Fibroblast of skin of back (primary cell): ENCODE measurements around the gene KCNT2. TPM values are rescaled to one million over a fixed set of nuclear protein-coding genes. Genes with fewer than 3 reads are reported as not detected.
"Not testable (repeated sequence)": the region's sequence is repeated elsewhere in the genome, so short reads cannot be mapped to it uniquely, and the experiment has no call there.

Experiments used
- DNase-seq: peaks from one replicate; pipeline ENCODE4 v3.0.0-alpha.2; 2013
- polyA plus RNA-seq, 2 experiments: library from polyadenylated mRNA; unstranded; fragments of 120-200 nt; gene quantifications; one replicate each; pipeline ENCODE4 v1.2.1, GENCODE V29; 2013; ENCODE audit not compliant: insufficient read length in 2 of 2

Gene KCNT2
- 0.98 TPM for polyA plus RNA-seq (2013, experiment 1 of 2; ENCODE audit: insufficient read length)
- polyA plus RNA-seq (2013, experiment 2 of 2; ENCODE audit: insufficient read length) = 1.0 TPM

DNA sequence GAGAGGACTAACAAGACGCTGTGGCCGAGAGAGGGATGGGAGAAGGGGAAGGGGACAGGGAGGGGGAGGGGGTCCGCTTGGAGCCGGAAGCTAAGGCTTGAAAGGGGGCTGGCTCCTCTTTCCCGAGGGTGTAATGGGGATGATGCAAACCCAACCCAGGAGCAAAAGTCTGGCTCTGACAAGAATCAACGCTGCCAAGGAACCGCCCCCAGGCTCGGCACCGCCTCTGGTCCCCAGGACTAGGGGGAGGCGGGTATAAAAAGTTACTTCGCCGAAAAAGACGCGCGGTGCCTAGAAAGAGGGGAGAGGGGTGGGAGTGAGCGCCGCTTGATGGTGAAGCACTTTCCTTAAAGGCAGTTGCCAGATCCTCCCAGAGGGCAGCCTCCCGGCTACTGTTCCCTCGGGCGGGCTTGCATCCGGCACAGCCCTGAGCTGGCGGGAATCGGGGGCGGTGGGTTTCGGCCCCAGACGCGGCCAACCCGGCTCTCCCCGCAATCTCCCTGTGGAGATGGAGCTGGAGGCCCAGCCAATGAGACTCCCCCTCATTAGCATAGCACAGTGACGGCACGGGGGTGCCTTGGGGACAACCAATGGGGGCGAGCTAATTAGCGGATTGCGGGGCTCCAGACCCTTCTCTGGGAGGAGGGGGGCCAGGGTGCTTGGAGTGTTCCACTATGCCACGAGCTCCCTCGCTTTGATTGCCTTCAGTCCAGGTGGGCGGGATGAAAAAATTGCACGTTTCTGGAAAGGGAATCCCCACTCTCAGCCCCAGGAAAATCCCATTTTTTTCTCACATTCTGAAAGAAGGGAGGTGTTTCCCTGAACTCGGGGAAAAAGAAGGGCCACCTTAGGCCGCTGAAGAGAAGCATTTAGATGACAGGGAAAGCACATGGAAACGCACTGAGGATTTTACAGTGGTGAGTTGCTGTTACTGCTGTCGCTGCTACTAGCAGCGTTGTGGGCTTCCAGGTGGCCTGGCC is at the start of gene KCNT2:
KCNT2 (minus strand) TSS at position 51 of the 980 bp plus-strand sequence. CDS start 131 bp downstream, outside the sequence.
- peak; percentile 57 for DNase-seq

DNA sequence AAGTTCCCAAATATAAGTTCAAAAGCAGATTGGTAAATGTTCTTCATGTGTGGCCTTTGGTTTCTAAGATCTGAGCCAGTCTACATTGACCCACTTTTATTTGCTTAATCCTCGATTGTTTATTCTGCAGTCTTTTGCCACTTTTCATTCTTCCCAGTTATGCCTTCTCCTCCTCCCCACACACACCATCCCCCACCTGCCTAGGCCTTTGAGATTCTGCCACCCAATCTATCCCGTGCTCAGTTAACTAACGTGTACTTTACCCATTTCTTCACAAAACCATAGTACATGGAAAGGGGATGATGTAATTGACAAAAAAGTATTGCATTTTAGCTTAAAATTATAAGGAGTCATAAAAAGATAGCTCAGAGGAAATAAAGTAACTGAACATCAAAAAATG is 47.3 kb upstream of the KCNT2 start:
- DNase-seq = no peak

DNA sequence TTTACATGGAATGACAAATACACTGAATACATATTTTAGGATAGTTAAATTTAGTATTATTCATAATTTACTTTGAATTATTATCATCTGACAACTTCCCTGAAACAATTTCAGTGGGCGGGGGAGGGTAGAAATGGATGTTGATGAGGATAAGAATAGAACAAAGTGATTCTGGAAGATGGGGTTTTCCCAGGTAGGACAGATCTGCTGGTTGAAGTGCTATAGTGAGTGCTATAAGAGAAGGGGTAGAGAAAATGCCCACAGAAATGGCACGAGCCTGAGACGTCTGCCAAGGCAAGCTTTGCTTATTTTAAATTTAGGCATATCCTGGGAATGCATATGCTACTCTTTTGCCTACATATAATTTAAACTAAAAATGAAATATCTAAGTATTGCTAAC is 46.8 kb upstream of the KCNT2 start:
- no peak for DNase-seq

DNA sequence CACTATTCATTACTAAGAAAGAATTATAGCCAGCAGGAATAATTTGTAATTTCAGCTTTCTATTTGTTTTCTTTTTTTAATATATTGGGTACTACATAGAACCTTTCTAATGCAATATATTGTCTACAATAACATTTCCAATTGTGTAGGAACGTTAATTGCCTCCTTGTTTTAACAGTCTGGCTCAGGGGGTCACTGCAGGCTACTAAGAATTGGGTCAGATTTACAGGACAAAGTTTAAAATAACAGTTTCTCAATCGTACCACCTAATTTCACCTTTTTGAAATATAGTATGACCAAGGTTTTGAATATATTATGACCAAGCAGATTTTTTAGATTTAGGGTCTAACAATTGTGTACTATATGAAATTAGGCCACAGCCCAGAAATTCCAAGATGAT is 46.0 kb upstream of the KCNT2 start:
- DNase-seq = no peak

DNA sequence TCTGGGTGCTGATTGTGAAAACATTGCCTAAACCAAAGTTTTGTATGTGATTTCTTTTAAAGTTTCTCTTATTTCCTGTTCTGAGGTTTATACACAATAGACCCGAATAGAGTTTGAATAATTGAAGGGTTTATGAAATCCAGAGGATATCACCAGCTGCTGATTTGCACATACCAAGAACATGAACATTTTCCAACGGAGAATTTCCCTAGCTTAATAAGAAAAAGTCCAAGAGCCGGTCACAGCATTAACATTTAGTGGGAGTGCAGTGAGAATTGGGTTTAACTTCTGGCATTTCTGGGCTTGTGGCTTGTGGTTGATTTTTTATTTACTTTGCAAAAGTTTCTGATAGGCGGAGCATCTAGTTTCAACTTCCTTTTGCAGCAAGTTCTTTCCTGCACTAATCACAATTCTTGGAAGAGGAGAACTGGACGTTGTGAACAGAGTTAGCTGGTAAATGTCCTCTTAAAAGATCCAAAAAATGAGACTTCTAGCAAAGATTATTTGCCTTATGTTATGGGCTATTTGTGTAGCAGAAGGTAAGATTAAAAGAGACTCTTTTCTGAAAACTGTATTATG is 43.5 kb upstream of the KCNT2 start, which contains the start of gene CFH:
CFH (plus strand) TSS at position 407 of the 579 bp plus-strand sequence; CDS start at position 482, 75 bp downstream.
- DNase-seq = peak; percentile 88

DNA sequence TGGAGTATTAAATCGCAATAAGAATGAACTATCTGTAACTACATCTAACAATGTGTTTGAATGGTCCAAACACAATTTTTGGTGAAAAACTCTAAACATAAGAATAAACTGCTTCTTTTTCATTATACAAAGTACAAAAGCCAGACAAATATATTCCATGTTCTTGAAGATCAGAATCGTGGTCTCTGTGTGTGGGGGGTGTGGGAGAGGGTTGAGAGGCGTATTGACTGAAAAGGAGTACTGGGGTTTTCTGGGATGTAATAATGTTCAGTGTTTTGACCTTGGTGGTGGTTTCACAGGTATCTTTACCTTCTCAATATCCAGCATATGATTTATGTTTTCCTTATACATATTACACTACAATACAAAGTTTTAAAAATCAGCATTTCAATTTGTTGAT is 42.8 kb upstream of the KCNT2 start:
- DNase-seq = no peak

DNA sequence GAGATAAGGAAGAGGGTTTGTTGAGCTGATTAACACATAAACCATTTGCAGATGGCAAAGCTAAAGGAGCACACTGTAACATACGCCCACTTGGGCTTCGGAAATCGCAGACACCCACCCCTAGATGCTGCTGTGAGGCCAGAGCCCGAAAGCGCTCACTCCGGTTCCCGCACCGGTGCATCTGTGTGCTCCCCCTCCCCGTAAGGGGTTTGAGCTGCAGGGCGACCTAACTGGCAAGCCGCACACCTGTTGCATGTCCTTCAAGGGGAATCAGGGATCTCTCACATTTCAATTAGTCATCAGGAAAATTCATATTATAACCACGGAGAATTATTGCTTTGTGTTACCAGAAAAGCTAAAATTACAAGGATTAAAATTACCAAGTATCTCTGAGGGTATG is 42.2 kb upstream of the KCNT2 start:
- no peak for DNase-seq

DNA sequence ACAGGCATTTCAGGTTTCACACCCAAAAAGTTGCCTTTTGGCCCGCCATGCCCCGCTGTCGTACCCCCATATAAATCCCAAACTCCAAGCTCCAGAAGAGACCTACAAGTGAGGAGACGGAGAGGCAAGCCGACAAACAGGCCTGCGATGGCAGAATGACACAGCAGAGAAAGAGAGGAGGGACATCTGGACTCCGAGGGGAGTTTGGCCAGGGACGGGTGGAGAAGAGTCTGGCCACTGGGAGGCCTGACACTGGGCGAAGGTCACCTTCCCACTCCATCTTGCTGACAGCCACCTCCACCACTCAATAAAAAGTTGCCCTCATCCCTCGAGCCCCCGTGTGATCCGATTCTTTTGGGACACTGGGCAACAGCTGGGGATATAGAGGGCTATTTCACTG is 41.8 kb upstream of the KCNT2 start:
- no peak for DNase-seq

DNA sequence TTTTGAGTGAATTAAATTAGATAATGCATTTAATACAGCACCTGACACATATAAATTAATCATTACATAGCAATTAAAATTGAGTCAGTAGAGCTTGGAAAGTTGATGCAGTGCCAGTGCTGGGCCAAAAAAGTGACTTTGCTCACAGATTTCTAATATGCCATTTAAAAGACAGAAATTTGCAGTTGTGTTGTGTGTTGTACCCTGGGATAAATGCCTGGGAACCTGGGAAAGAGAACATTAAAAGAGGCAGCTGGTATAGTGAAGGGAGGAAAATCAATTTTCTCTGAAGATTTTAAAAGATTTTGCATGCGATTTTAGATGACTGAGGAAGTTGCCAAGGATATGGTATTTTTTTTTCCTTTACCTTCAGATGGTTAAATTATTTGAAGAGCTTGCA is 32.7 kb upstream of the KCNT2 start:
- DNase-seq = no peak

DNA sequence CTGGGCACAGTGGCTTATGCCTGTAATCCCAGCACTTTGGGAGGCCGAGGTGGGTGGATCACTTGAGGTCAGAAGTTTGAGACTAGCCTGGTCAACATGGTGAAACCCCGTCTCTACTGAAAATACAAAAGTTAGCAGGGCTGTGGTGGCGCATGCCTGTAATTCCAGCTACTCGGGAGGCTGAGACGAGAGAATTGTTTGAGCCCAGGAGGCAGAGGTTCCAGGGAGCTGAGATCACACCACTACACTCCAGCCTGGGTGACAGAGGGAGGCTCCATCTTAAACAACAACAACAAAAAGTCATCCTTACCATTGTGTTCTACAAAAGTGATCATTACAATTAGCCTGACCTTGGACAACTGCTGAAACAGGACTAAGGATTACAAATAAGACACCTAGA is 31.1 kb upstream of the KCNT2 start:
- DNase-seq = not testable (repeated sequence)

DNA sequence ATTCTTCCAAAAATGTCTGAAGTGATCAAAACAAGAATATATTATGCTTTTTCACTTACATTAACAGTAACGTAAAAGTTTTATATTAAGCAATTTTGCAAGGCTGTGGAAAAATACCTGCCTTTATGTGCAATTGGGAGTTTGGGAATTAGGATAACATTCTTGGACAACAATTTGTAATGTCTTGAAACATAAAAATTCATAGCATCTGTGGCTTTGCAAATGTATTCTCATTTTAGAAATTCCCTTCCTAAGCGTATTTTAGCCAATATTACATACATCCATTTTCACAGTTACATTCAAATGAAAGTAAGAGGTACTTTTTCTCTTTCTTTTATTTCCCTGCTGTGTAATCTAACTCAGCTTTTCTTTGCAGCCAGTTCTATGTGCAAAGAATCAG is 30.2 kb upstream of the KCNT2 start:
- DNase-seq = no peak

DNA sequence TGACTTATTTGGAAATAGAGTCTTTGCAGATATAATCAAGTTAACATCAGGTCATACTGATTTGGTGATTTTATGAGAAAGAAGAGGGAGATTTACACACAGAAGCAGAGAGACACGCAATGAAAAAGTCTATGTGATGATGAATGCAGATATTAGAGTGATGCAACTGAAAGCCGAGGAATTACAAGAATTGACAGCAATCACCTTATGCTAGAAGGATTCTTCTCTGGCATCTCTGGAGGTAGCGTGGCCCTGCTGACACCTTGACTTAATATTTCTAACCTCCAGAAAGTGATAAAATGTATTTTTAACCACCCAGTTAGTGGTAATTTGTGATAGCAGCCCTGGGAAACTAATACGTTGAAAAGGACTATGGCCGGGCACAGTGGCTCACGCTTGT is 29.4 kb upstream of the KCNT2 start:
- no peak for DNase-seq

DNA sequence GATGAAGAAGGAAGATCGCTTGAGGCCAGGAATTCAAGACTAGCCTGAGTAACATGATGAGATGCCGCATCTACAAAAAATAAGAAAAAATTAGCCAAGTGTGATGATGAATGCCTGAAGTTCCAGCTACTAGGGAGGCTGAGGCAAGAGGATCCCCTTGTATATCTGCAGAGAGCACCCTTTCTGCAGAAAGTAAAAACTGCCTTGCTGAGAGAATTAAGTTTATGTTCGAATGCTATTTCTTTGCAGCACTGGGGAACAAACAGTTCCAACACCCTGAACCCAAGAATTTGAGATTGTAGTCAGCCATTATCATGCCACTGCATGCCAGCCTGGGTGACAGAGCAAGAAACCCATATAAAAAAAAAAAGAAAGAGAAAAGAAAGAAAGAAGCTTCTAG is 20.6 kb upstream of the KCNT2 start:
- no peak for DNase-seq

DNA sequence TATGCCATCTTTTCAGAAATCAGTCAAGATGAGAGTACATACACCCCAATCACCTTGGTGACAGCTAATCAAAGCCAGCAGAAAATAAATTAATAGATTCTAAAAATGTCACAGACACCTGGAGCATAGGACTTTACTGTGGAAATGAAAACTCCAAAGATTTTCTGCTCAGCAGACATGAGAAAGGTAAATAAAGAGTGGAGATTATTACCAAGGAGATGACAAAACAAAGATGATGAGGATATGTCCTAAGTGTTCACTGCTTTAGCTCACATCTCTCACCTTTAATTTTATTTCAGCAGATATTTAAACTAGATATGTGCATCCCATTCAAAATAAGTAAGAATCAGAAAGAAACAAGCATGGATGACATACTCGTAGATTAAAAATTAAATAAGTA is 14.8 kb upstream of the KCNT2 start:
- no peak for DNase-seq

DNA sequence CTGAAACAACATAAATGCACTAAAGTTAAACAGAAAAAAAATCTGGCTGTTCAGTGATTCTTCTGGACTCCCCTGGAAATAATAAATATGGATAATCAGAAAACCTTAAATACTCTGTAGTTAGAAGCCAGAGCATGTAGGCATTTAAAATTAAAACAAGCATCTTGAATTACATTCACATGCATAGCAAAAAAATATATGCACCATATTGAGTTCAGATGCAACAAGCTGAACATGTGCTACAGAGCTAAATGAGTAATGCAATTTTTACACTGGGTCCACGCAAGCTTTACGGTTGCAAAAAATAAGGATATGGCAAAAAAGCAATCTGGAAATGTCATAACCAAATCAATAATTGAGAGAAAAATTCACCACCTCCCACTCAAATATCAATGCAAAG is 11.5 kb upstream of the KCNT2 start:
- DNase-seq = no peak

DNA sequence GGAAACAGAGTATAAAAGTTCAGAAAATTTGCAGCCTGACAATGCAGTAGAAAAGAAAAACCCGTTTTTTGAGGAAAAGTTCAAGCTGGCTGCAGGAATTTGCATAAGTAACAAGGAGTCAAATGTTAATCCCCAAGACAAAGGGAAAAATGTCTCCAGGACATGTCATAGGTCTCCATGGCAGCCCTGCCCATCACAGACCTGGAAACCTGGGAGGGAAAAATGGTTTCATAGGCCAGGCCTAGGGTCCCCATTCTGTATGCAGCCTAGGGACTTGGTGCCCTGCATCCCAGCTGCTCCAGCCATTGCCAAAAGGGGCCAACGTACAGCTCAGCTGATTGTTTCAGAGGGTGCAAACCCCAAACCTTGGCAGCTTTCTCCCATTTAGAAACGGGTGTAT is 3.6 kb upstream of the KCNT2 start:
- no peak for DNase-seq

DNA sequence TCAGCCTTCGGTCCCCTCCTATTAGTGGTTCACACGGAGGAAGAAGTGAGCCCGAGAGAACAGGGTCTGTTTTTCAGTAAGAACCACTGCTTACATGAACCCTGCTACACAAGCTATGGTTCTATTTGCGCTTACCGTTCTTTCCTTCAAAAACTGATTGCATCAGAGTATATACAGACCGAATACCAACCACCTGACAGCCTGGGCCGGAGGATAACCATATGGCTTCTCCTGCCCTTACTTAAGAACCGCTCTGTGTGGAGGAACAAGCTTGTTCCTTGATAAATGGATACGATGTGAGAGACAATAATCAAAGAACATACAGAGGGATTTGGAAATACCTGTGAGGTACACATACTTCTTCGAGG is 1.1 kb upstream of the KCNT2 start:
- no peak for DNase-seq

DNA sequence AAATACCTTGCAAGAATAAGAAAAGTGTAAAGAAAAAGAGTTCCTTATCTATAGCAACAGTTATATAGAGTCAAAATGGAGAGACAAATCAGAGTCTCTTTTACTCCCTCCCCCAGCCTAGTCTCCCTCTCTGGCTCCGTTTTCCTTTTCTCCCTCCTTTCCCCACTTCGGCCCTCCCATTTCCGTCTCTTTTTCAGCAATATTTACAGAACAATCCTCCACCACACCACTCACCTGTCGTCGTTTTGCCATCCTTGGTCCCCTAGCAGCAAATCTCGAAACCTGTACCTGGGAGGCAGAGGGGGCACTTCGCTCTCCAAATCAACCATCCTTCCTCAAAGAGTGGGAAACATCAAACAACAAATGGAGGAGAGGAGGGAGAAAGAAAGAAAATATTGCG is 259 bp downstream of the KCNT2 start:
- peak; percentile 2 for DNase-seq

DNA sequence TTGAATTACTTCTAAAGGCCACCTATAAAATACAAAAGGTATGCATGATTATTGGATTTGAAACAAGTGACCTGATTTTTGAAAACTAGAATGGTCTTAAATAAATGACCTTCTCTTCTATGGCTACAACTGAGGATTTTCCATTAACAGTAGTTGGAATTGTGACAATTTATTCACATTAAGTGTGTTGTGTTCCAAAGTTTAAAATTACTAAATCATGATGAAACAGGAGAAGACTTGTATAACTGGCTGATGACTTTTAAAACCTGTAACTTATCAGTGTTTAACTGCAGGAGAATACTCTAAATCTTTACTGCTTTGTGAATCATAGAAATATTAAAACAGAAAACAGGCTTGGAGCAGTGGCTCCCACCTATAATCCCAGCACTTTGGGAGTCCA is 4.6 kb downstream of the KCNT2 start:
- no peak for DNase-seq

DNA sequence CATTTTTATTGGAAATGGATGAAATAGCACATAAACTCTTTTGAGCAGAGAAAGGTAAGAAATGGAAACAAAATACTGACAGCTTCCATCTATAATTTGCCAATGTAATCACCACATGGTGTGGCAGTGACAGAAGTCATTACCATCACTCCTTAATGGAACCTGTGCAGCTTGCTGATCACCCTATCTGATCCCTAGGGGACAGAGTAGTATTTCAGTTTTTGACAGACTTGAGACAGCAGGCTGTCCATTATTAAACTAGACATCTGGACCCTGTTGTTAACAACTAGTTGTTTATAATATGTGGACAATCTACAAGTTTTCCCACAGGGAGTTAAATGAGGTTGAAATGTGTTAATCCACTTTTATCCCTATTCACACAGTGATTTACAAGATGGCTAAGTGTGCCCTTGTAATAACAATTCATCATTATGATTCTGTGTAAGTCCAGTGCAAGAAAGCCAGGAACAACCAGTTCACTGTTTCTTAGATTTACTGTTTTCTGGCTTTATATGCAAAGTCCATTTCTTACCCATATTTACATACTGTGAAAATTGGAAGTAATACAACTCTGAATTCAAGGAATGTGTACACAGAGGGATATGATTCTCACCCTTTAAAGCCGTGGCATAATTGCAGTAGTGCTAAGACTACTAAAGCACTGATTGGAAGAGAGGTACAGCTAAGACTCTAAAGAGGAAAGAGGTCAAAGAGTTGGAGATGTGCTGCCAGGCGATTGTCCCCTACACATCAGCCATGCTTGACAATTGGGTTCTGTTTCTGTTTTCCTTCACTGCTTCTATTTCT is 9.1 kb downstream of the KCNT2 start:
- DNase-seq = no peak

DNA sequence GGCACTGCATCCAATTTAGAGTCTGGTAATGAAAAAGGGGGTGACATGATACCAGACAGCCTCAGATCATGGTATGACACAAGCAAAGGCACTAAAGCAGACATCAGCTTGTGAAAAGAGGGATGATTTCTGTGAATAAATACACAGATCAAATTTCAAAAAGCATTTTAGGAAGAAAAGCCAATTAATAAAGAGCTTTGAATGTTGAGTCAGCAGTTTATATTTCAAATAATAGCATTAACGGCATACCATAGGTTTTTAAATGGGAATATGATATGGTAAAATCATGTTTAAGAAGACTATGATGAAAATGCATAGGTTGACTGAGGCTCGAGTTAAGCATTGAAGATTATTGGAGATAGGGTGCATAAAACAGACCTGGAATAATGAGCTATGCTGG is 13.5 kb downstream of the KCNT2 start:
- no peak for DNase-seq

DNA sequence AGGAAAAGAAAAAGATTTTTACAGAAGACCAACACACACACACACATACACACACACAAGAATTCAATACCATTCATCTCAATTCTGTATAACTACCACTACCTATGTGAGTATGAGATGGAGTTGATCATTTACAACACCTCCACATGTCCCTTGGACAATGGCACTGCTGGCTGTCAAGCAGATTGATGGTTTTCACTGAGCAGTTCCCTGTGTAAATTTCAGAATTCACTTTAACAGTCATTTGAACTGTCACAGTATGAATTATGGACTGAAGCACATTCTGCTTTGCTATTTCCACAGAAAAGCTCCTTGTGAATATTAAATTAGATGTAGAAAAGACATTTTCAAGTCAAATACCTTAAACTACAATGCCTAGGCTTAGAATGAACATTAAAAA is 14.3 kb downstream of the KCNT2 start:
- no peak for DNase-seq

DNA sequence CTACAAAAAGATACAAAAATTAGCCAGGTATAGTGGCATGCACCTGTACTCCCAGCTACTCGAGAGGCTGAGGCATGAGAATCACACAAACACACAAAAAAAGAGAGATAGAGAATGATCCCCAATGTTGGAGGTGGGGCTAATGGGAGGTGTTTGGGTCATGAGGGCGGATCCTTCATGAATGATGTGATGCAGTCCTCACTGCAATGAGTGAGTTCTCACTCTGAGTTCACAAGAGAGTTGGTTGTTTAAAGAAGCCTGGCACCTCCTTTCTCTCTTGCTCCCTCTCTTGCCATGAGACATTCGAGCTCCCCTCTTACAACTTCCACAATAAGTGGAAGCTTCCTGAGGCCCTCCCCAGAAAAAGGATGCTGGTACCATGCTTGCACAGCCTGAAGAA is 17.3 kb downstream of the KCNT2 start:
- DNase-seq = no peak
